ENCODE measurements around the gene PCDHA8. TPM values are rescaled to one million over a fixed set of nuclear protein-coding genes. Genes with fewer than 3 reads are reported as not detected.

The PCDHA8 gene
- total RNA-seq, 1 experiment from 2014 or later, result 0.11 TPM

DNA sequence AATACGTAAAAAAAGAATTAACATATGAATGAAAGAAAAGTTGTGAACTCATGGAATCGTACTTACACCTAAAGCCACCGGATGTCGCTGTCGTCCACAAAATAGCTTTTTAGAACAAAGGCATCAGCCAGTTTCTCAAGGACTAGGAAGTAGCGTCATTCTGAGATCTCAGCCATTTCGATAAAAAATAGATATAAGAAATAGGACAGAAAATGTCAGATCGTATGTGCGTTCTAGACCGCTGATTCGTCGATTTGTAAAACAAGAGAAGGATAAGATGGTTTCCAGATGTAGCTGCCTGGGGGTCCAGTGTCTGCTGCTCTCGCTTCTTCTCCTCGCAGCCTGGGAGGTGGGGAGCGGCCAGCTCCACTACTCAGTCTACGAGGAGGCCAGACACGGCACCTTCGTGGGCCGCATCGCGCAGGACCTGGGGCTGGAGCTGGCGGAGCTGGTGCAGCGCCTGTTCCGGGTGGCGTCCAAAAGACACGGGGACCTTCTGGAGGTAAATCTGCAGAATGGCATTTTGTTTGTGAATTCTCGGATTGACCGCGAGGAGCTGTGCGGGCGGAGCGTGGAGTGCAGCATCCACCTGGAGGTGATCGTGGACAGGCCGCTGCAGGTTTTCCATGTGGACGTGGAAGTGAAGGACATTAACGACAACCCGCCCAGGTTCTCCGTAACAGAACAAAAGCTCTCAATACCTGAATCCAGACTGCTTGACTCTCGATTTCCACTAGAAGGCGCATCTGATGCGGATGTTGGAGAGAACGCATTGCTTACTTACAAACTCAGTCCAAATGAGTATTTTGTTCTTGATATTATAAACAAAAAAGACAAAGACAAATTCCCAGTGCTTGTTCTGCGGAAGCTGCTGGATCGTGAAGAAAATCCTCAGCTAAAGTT lies 15.0 kb downstream of the PCDHA8 start, which contains the start of gene PCDHA10:
Gene PCDHA10 (plus strand): TSS at position 126 of the 903 bp plus-strand sequence. CDS start 152 bp downstream, at position 278.
- H3K9me2 ChIP-seq (replicated peaks; ENCODE audit: low read length), result no peaks in the 10 kb centered on the region
- H3K9me3 ChIP-seq (ENCODE audit: low read length), result no peaks in the 10 kb centered on the region
- CTCF ChIA-PET, result no interaction called here
- no peak within 1 kb of the TSS for H3K27ac ChIP-seq (ENCODE audit: low read length)
- no peak for DNase-seq
- no peaks in the 10 kb centered on the region for H3K79me2 ChIP-seq (ENCODE audit: low read length)
- no peak within 1 kb of the TSS for H3K4me2 ChIP-seq (ENCODE audit: low read length)
- BruUV-seq (replicated peaks), result no TSS peak
- H3K9ac ChIP-seq (ENCODE audit: low read length), result no peak within 1 kb of the TSS
- H4K20me1 ChIP-seq (ENCODE audit: low read length), result no peaks in the 10 kb centered on the region
- H3K4me1 ChIP-seq (ENCODE audit: insufficient read depth, low read length), result no peaks in the 10 kb centered on the region
- H2AFZ ChIP-seq (ENCODE audit: low read length), result no peak within 1 kb of the TSS
- H3K27me3 ChIP-seq (ENCODE audit: low read length), result no peaks in the 10 kb centered on the region
- POLR2A ChIA-PET (ENCODE audit: unreplicated experiment), result no interaction called here
- TF ChIP-seq CTCF (conservative IDR thresholded peaks at IDR 0.05; ENCODE audit: low read depth, low read length), result peak; percentile 24; the same call in 1 of the 2 replicates
- no peak for TF ChIP-seq EZH2phosphoT487 (IDR thresholded peaks at IDR 0.05; ENCODE audit: borderline replicate concordance, low read length)
- H3K4me3 ChIP-seq (ENCODE audit: low read length), result no peak within 1 kb of the TSS
- no peak for ATAC-seq
- no peaks in the 10 kb centered on the region for H3K36me3 ChIP-seq (ENCODE audit: low read depth, low read length)
- intact Hi-C loops (cut with micrococcal nuclease), result no loop called here
- no peaks in the 10 kb centered on the region for H3F3A ChIP-seq (ENCODE audit: low read length, unreplicated experiment)

DNA sequence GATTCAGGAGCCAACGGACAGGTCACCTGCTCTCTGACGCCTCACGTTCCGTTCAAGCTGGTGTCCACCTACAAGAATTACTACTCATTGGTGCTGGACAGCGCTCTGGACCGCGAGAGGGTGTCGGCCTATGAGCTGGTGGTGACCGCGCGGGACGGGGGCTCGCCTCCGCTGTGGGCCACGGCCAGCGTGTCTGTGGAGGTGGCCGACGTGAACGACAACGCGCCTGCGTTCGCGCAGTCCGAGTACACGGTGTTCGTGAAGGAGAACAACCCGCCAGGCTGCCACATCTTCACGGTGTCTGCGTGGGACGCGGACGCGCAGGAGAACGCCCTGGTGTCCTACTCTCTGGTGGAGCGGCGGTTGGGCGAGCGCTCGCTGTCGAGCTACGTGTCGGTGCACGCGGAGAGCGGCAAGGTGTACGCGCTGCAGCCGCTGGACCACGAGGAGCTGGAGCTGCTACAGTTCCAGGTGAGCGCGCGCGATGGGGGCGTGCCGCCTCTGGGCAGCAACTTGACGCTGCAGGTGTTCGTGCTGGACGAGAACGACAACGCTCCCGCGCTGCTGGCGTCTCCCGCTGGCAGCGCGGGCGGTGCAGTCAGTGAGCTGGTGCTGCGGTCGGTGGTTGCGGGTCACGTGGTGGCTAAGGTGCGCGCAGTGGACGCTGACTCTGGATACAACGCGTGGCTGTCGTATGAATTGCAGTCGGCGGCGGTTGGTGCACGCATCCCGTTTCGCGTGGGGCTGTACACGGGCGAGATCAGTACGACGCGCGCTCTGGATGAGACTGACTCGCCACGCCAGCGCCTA lies 16.4 kb downstream of the PCDHA8 start:
- Histone ChIP-seq H3K9me2 (replicated peaks; ENCODE audit: low read length) (no peaks in the 10 kb centered on the region), H3K36me3 (ENCODE audit: low read depth, low read length) (no peaks in the 10 kb centered on the region), H3K4me3 (ENCODE audit: low read length) (no peak overlapping the region), H3K4me2 (ENCODE audit: low read length) (no peak overlapping the region), H4K20me1 (ENCODE audit: low read length) (no peaks in the 10 kb centered on the region), H3K79me2 (ENCODE audit: low read length) (no peaks in the 10 kb centered on the region), H3F3A (ENCODE audit: low read length, unreplicated experiment) (no peaks in the 10 kb centered on the region), H3K4me1 (ENCODE audit: insufficient read depth, low read length) (no peaks in the 10 kb centered on the region), H2AFZ (ENCODE audit: low read length) (no peak overlapping the region), H3K27me3 (ENCODE audit: low read length) (no peaks in the 10 kb centered on the region), H3K27ac (ENCODE audit: low read length) (no peak overlapping the region), H3K9me3 (ENCODE audit: low read length) (no peaks in the 10 kb centered on the region), H3K9ac (ENCODE audit: low read length) (no peak overlapping the region)
- BruUV-seq (replicated peaks), result no TSS peak
- intact Hi-C loops (cut with micrococcal nuclease), result no loop called here
- CTCF ChIA-PET, result no interaction called here
- POLR2A ChIA-PET (ENCODE audit: unreplicated experiment), result no interaction called here
- DNase-seq (no peak), ATAC-seq (no peak)
- TF ChIP-seq EZH2 (IDR thresholded peaks at IDR 0.05; ENCODE audit: low read length, unreplicated experiment), result no peak
- no peak for TF ChIP-seq EZH2phosphoT487 (IDR thresholded peaks at IDR 0.05; ENCODE audit: borderline replicate concordance, low read length)
- TF ChIP-seq CTCF (conservative IDR thresholded peaks at IDR 0.05; ENCODE audit: low read depth, low read length), result no peak

GRCh38 chr5:140857987-140858240 lies 16.9 kb downstream of the PCDHA8 start:
- H3K4me3 ChIP-seq (ENCODE audit: low read length), result no peak overlapping the region
- H2AFZ ChIP-seq (ENCODE audit: low read length), result no peak overlapping the region
- intact Hi-C loops (cut with micrococcal nuclease), result no loop called here
- no peak overlapping the region for H3K9ac ChIP-seq (ENCODE audit: low read length)
- BruUV-seq (replicated peaks), result no TSS peak
- no peak overlapping the region for H3K4me2 ChIP-seq (ENCODE audit: low read length)
- no peaks in the 10 kb centered on the region for H3K36me3 ChIP-seq (ENCODE audit: low read depth, low read length)
- ChIA-PET CTCF (no interaction called here), POLR2A (ENCODE audit: unreplicated experiment) (no interaction called here)
- no peaks in the 10 kb centered on the region for H3F3A ChIP-seq (ENCODE audit: low read length, unreplicated experiment)
- no peaks in the 10 kb centered on the region for H3K9me2 ChIP-seq (replicated peaks; ENCODE audit: low read length)
- no peaks in the 10 kb centered on the region for H4K20me1 ChIP-seq (ENCODE audit: low read length)
- no peaks in the 10 kb centered on the region for H3K4me1 ChIP-seq (ENCODE audit: insufficient read depth, low read length)
- H3K27me3 ChIP-seq (ENCODE audit: low read length), result no peaks in the 10 kb centered on the region
- DNase-seq (no peak), ATAC-seq (no peak)
- H3K9me3 ChIP-seq (ENCODE audit: low read length), result no peaks in the 10 kb centered on the region
- TF ChIP-seq CTCF (conservative IDR thresholded peaks at IDR 0.05; ENCODE audit: low read depth, low read length), result no peak
- no peak for TF ChIP-seq EZH2phosphoT487 (IDR thresholded peaks at IDR 0.05; ENCODE audit: borderline replicate concordance, low read length)
- no peak for TF ChIP-seq EZH2 (IDR thresholded peaks at IDR 0.05; ENCODE audit: low read length, unreplicated experiment)
- H3K79me2 ChIP-seq (ENCODE audit: low read length), result no peaks in the 10 kb centered on the region
- H3K27ac ChIP-seq (ENCODE audit: low read length), result no peak overlapping the region
